Left ventricle myocardium inferior (tissue), 1 donor: ENCODE data around the gene CCSER1. TPM values are rescaled to one million over a fixed set of nuclear protein-coding genes. Genes with fewer than 3 reads are reported as not detected.

Experiments used
- DNase-seq: peaks from one replicate; pipeline ENCODE4 v3.0.0-alpha.2; 2020
- H3K27ac ChIP-seq: fragments of 200-600 bp; replicated peaks from 2 replicates; pipeline ENCODE4 v1.8.0; 2021
- H3K27me3 ChIP-seq: fragments of 200-600 bp; 2 replicates; pipeline ENCODE4 v1.8.0; 2021; ENCODE audit warnings: low read depth
- H3K36me3 ChIP-seq: fragments of 200-600 bp; 2 replicates; pipeline ENCODE4 v1.8.0; 2021
- H3K4me1 ChIP-seq: fragments of 200-600 bp; 2 replicates; pipeline ENCODE4 v1.8.0; 2021
- H3K4me3 ChIP-seq: fragments of 200-600 bp; 2 replicates; pipeline ENCODE4 v1.8.0; 2021; ENCODE audit warnings: mild to moderate bottlenecking, moderate library complexity
- H3K9me3 ChIP-seq: fragments of 200-600 bp; replicated peaks from 2 replicates; pipeline ENCODE4 v1.8.0; 2021
- intact Hi-C: fragments of 100-400 bp; cut with micrococcal nuclease; formaldehyde crosslinking; loops from one replicate; pipeline ENCODE4 v1.11.0; 2022
- total RNA-seq: library from RNA; stranded (reverse); fragmentation: NEBNext Ultra II Directional; extraction: Animal tissue kit (Norgen Biotek cat#: 25700); gene quantifications from one replicate; pipeline ENCODE4 v1.2.1, GENCODE V29; 2021
- TF ChIP-seq, protein P1 (sequence below): fragments of 200-600 bp; IDR thresholded peaks from 2 replicates; pipeline ENCODE4 v1.8.0; 2021; ENCODE audit warnings: antibody characterized with exemption, mild to moderate bottlenecking, borderline replicate concordance
- donor health status: DM: no; HTN: yes; CAD: no; lungs with severe emphysema.

CCSER1 gene
- total RNA-seq, 1 donor from 2014 or later = 13.2 TPM

DNA sequence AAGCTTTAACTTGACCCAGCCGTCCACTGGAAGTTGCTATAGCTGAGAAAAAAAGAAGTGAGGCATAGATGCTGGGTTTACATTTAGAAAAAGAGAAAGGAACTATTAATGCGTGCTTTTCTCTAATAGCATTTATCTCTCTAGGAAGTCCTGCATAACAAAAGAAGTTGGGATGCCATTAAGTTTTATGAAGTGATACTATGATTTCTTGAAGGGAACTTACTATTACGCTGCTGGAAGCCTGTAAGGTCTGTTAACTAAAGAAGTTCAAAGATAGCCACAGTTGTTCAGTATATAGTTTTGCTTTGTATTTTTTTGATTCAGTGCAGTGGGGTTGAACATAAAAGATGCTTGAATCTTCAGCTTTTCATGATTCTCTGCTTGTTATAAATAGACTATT lies 203.4 kb downstream of the CCSER1 start:
- Histone ChIP-seq H3K27me3 (no peaks in the 10 kb centered on the region), H3K27ac (no peak overlapping the region), H3K9me3 (no peaks in the 10 kb centered on the region), H3K36me3 (no peaks in the 10 kb centered on the region), H3K4me3 (no peak overlapping the region), H3K4me1 (peaks cover 10% of the 10 kb centered on the region)
- intact Hi-C loops = no loop called here
- TF ChIP-seq, protein P1, sequence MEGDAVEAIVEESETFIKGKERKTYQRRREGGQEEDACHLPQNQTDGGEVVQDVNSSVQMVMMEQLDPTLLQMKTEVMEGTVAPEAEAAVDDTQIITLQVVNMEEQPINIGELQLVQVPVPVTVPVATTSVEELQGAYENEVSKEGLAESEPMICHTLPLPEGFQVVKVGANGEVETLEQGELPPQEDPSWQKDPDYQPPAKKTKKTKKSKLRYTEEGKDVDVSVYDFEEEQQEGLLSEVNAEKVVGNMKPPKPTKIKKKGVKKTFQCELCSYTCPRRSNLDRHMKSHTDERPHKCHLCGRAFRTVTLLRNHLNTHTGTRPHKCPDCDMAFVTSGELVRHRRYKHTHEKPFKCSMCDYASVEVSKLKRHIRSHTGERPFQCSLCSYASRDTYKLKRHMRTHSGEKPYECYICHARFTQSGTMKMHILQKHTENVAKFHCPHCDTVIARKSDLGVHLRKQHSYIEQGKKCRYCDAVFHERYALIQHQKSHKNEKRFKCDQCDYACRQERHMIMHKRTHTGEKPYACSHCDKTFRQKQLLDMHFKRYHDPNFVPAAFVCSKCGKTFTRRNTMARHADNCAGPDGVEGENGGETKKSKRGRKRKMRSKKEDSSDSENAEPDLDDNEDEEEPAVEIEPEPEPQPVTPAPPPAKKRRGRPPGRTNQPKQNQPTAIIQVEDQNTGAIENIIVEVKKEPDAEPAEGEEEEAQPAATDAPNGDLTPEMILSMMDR = no peak
- no peak for DNase-seq

DNA sequence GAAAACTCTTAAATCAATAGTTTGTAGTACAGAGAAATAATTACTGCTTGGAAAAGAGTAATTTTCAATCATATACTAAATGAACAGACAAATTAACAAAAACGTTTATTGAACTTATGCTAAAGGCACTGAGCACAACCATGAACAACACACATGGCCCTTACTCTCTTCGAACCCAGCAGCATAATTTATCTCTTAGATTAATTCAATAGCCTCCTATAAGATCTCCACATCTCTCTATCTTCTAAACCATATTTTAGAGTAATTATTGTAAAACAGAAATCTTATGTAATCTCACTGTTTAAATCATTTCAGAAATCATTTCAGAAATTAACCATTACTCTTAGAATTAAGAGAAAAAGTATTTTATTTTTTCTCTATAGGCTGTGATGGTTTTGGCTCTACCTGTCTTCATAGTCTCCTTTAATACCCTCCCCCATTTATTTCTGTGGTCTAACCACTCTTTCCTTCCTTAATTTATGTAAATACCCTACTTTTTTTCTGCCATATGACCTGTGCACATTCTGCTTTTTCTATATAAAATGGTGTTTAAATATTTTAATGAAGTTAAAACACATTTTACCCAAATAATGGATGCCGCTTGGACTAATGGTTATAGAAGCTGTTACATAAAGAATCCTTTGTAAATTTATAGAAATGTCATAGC lies 218.5 kb downstream of the CCSER1 start:
- H3K36me3 ChIP-seq = no peaks in the 10 kb centered on the region
- H3K27ac ChIP-seq = no peak overlapping the region
- TF ChIP-seq, protein P1 = no peak
- peaks cover 4% of the 10 kb centered on the region for H3K9me3 ChIP-seq
- DNase-seq = no peak
- no peak overlapping the region for H3K4me3 ChIP-seq
- H3K4me1 ChIP-seq = no peaks in the 10 kb centered on the region
- intact Hi-C loops = no loop called here
- H3K27me3 ChIP-seq = no peaks in the 10 kb centered on the region

DNA sequence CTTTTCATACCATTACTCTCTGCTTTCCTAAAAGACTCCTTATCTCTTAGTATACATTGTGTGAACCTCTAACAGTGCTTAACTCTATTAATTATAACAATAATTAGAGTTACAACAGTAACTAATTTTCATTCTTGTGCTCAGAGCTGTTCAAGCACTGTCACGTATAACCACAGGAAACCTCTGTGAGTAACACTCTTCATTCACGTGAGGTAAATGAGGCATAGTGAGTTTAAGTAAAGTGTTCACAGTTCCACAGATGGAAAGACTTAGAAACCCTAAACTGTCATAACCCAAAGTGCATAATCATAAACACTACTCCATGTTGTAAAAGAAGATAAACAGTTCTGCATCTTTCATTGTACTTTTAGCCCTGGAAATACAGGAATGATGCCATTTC lies 222.4 kb downstream of the CCSER1 start:
- H3K36me3 ChIP-seq = no peaks in the 10 kb centered on the region
- H3K27ac ChIP-seq = no peak overlapping the region
- TF ChIP-seq, protein P1 = no peak
- no peaks in the 10 kb centered on the region for H3K4me1 ChIP-seq
- no peak for DNase-seq
- intact Hi-C loops = no loop called here
- H3K4me3 ChIP-seq = no peak overlapping the region
- H3K27me3 ChIP-seq = no peaks in the 10 kb centered on the region
- peaks cover 4% of the 10 kb centered on the region for H3K9me3 ChIP-seq

DNA sequence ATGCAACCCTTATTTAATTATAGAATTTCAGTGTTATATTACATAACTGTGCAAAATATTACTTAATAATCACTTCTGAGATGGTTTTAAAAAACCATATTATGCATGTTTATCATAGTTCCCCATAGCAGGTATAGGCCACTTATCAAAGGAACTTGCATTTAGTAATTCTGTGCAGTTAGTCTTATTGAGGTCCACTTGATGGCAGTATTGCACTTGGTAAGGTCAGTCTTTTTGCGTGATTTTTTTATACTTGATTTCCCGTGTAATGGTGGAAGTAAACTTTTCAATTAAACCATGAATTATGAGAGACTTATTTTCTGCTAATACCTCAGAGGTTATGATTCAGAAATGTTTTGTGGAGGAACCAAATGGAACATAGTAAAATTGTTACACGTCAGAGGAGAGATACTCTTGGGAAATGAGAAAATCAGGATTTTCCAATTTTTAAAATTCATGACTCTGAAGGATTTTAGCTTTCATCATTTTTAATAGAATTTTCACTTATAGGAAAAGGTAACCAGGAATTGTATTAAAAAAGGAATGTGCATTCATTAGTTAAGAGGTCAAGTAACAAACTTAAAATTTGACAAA lies 230.0 kb downstream of the CCSER1 start:
- TF ChIP-seq, protein P1 = peak; percentile 58
- Histone ChIP-seq H3K4me1 (no peaks in the 10 kb centered on the region), H3K27me3 (no peaks in the 10 kb centered on the region), H3K9me3 (no peaks in the 10 kb centered on the region), H3K4me3 (no peak overlapping the region), H3K27ac (no peak overlapping the region), H3K36me3 (no peaks in the 10 kb centered on the region)
- DNase-seq = no peak
- intact Hi-C loops = no loop called here

DNA sequence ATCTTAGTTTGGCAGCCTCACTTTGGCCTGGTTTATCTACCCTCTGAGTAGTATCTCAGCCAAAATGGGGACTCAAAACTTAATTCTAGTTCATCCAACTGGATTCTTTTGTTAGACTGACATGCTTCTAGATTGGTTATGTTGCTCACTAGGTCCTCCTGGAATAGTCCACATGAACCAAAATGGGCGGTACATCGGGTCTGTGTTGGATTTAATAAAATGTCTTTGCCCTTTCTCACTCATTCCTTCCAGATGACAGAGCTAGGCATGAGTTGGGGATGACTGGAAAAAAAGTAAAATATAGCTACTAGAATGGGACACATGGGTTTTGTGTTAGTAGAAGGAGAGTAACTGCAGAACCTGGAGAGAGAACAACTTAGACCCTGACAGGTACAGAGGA lies 247.9 kb downstream of the CCSER1 start:
- intact Hi-C loops = no loop called here
- TF ChIP-seq, protein P1 = no peak

More for the DNA sequence above, 247.9 kb downstream of the CCSER1 start:
- peaks cover 8% of the 10 kb centered on the region for H3K4me1 ChIP-seq
- no peaks in the 10 kb centered on the region for H3K27me3 ChIP-seq
- no peaks in the 10 kb centered on the region for H3K9me3 ChIP-seq
- no peak overlapping the region for H3K4me3 ChIP-seq
- no peak overlapping the region for H3K27ac ChIP-seq
- H3K36me3 ChIP-seq = no peaks in the 10 kb centered on the region
- no peak for DNase-seq
